ENCODE measurements around the gene B4GALT6. TPM values are rescaled to one million over a fixed set of nuclear protein-coding genes. Genes with fewer than 3 reads are reported as not detected.

Gene B4GALT6
- total RNA-seq, 4 donors from 2014 or later = 3.0 to 6.5 (median 4.9) TPM

DNA sequence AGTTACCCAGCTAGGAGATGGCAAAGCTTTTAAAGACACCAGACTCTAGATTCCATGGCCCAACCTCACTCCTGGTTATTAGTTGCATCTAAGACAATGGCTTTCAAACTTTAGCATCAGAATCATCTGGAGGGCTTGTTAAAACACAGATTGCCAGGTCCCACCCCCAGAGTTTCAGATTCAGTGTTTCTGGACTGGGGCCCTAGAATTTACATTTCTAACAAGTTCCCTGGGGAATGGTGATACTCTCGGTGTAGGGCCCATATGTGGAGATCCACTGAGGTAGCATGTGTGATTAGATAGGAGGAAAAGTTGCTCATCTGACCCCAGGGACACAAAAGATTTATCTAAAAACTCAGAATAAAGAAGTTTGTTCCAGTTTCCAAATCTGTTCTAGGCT, 107.2 kb downstream of the B4GALT6 start:
- TF ChIP-seq, protein P1, sequence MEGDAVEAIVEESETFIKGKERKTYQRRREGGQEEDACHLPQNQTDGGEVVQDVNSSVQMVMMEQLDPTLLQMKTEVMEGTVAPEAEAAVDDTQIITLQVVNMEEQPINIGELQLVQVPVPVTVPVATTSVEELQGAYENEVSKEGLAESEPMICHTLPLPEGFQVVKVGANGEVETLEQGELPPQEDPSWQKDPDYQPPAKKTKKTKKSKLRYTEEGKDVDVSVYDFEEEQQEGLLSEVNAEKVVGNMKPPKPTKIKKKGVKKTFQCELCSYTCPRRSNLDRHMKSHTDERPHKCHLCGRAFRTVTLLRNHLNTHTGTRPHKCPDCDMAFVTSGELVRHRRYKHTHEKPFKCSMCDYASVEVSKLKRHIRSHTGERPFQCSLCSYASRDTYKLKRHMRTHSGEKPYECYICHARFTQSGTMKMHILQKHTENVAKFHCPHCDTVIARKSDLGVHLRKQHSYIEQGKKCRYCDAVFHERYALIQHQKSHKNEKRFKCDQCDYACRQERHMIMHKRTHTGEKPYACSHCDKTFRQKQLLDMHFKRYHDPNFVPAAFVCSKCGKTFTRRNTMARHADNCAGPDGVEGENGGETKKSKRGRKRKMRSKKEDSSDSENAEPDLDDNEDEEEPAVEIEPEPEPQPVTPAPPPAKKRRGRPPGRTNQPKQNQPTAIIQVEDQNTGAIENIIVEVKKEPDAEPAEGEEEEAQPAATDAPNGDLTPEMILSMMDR (IDR thresholded peaks at IDR 0.05) = no peak
- DNase-seq (ENCODE audit: low spot score) (no peak), ATAC-seq (ENCODE audit: low FRiP score) (no peak)

DNA sequence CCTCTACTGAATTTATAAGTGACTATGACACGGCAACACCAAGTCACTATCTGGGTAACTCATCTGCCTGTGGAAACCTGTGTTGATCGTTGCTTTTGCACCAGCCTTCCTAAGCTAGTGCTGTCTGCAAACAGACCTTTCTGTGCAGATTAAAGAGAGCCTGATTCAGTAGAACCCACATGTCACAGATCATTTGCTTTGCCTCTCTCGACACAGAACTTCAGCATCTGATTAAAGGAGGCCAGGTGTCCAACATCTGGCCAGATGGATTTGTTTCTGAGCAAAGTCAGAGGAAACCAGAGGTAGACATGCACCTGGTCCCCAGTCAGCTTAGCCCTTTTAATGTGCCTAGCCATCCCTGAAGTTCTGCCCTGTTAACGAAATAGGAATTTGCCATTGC, 107.7 kb downstream of the B4GALT6 start:
- ATAC-seq (ENCODE audit: low FRiP score) = no peak

DNA sequence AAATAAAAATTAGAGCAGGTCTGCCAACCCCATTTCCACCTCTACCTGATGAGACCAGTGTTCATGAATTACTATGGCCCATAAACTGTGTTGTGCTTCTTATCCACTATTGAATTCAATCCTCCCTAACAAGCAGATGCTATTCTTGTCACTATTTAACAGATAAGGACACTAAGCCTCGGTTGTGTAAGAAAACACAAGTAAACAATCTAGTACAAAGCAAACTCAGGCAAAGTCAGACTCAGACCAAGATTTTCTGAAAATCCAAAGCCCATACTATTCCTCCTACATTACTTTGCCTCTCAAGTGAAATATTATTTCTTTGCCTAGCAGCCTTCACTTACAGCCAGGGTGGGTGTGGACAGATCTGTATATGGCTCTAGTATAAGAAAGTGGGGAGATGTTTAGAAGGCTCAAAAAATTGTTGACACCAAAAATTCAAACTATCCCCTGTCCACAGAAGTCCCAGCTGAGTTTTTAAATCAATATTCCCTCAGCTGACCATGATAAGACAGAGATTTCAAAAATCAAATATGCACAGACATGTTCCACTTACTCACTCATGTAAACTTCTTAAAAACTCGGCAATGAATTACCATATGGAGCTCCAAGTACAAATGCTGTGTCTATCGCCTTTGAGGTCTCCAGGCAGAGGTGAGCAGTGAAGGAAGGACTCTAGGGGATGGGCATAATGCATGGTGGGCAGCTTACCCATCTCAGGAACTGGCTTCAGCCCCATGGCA, 108.7 kb downstream of the B4GALT6 start:
- ATAC-seq (ENCODE audit: low FRiP score) (no peak), DNase-seq (ENCODE audit: low spot score) (no peak)
- TF ChIP-seq, protein P1 (IDR thresholded peaks at IDR 0.05) = no peak

More for the DNA sequence above, 107.7 kb downstream of the B4GALT6 start:
- TF ChIP-seq, protein P1 (IDR thresholded peaks at IDR 0.05) = no peak
- no peak for DNase-seq (ENCODE audit: low spot score)

DNA sequence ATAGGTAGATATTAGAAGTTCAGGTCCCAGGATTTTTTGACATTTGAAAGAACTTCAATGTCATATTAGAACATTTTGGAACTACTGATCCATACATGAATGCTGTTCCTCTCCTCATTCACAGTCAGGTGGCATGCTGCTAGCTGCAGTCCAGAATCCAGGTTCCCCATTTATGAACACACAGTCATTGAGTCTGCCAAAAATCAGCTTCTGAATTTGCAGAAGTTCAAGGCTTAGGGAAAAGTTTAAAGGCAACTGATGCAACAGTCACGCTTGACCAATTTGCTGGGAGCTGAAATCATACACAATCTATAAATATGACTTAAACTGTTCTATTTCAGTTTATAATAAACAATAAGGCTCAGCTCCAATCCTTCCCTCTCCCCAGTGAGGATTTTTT, 110.0 kb downstream of the B4GALT6 start:
- TF ChIP-seq, protein P1 (IDR thresholded peaks at IDR 0.05) = no peak
- DNase-seq (ENCODE audit: low spot score) = no peak
- ATAC-seq (ENCODE audit: low FRiP score) = no peak

Other genes with a start within 250 kb of the B4GALT6 start
- not detected for gene DSG3, start 236.8 kb downstream of the B4GALT6 start, total RNA-seq
- 10 to 100 TPM; 33.5 to 75.2 (median 42.2) TPM for gene DSG2, start 186.4 kb downstream of the B4GALT6 start, total RNA-seq
- not detected for gene TTR, start 92.7 kb downstream of the B4GALT6 start, total RNA-seq
- not detected for gene SLC25A52, start 76.3 kb upstream of the B4GALT6 start, total RNA-seq